Myometrial cell (primary cell): ENCODE data around the gene METTL21A. TPM values are rescaled to one million over a fixed set of nuclear protein-coding genes. Genes with fewer than 3 reads are reported as not detected.

Experiments used
- total RNA-seq: library from RNA; depleted of rRNA; stranded (reverse); fragments of >200 nt; gene quantifications from 2 replicates; pipeline ENCODE4 v1.2.3, GENCODE V29; 2015

Gene METTL21A
- total RNA-seq, result 8.9 and 19.0 TPM in 2 replicates

DNA sequence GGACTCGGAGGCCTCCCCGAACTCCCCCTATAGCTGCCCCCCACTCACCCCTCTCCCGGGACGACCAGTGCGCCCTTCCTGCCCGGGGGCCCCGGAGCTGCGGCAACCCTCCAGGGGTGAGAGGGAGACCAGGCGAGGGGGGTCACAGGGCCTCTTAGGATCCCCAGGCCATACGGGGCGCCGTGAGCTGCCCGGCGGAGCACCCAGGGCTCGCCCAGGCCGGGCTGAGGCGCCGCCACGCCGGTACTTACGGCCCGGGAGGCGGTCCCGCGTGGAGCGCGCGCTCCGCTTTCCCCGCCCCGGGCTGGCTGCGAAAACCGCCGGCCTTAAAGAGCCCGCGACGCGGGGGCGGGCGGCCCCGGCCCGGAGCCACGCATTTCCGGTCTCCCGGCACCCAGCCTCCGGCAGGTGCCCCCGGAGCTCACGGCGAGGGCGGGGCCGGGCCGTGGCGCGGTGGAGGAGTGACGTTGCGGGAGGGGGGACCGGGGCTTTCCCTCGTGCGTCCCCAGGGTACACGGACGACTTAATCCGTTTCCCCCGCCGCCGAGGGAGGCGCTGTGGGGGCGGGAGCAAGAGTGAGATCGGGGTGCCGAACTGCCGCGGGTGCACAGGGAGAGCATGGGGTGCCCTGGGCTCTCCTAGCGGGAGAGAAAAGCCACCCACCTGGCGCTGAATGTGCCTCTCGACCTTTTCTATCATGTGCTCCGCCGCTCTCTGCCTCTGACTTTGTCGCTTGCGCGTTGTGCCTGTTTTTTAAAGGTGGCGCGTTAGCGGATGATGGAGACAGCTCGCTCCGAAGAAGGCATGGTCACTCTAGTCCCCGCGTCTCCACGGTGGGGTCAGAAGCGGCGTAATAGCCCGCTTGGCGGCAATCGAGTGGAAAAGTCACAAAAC lies at the start of gene METTL21A:
METTL21A (minus strand) TSS at position 381 of the 894 bp plus-strand sequence. CDS start 1,019 bp downstream, outside the sequence.

Other genes with a start within 250 kb of the METTL21A start
- 11.5 and 25.0 TPM in 2 replicates for gene CREB1, start 95.4 kb downstream of the METTL21A start, total RNA-seq
- 6.0 and 11.0 TPM in 2 replicates for gene CCNYL1, start 86.2 kb upstream of the METTL21A start, total RNA-seq
- 0.18 and 0.58 TPM in 2 replicates for gene FZD5, start 144.5 kb upstream of the METTL21A start, total RNA-seq